ENCODE results near the gene SOD3.

SOD3 gene

GRCh38 chr4:24798036-24798610 is 2.8 kb downstream of the SOD3 start:
- TF ChIP-seq SIN3A (IDR thresholded peaks at IDR 0.05; ENCODE audit: borderline replicate concordance, insufficient read depth, low read length) (no peak), POLR2AphosphoS5 (IDR thresholded peaks at IDR 0.05; ENCODE audit: low read depth, low read length) (no peak), FOXP2 (optimal IDR thresholded peaks at IDR 0.05; ENCODE audit: borderline replicate concordance, extremely low read depth, extremely low read length, insufficient read depth) (no peak), TAF1 (IDR thresholded peaks at IDR 0.05; ENCODE audit: borderline replicate concordance, insufficient read depth, low read length) (no peak)
- TF ChIP-seq, protein P1, sequence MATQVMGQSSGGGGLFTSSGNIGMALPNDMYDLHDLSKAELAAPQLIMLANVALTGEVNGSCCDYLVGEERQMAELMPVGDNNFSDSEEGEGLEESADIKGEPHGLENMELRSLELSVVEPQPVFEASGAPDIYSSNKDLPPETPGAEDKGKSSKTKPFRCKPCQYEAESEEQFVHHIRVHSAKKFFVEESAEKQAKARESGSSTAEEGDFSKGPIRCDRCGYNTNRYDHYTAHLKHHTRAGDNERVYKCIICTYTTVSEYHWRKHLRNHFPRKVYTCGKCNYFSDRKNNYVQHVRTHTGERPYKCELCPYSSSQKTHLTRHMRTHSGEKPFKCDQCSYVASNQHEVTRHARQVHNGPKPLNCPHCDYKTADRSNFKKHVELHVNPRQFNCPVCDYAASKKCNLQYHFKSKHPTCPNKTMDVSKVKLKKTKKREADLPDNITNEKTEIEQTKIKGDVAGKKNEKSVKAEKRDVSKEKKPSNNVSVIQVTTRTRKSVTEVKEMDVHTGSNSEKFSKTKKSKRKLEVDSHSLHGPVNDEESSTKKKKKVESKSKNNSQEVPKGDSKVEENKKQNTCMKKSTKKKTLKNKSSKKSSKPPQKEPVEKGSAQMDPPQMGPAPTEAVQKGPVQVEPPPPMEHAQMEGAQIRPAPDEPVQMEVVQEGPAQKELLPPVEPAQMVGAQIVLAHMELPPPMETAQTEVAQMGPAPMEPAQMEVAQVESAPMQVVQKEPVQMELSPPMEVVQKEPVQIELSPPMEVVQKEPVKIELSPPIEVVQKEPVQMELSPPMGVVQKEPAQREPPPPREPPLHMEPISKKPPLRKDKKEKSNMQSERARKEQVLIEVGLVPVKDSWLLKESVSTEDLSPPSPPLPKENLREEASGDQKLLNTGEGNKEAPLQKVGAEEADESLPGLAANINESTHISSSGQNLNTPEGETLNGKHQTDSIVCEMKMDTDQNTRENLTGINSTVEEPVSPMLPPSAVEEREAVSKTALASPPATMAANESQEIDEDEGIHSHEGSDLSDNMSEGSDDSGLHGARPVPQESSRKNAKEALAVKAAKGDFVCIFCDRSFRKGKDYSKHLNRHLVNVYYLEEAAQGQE (IDR thresholded peaks at IDR 0.05; ENCODE audit: insufficient read depth in 1 of 2, low read depth in 2 of 2, low read length in 2 of 2) = no peak

- TF ChIP-seq SIN3A (IDR thresholded peaks at IDR 0.05; ENCODE audit: borderline replicate concordance, insufficient read depth, low read length) (no peak), TAF1 (IDR thresholded peaks at IDR 0.05; ENCODE audit: borderline replicate concordance, insufficient read depth, low read length) (no peak), FOXP2 (optimal IDR thresholded peaks at IDR 0.05; ENCODE audit: borderline replicate concordance, extremely low read depth, extremely low read length, insufficient read depth) (no peak)
- TF ChIP-seq, protein P1 (IDR thresholded peaks at IDR 0.05; ENCODE audit: insufficient read depth in 1 of 2, low read depth in 2 of 2, low read length in 2 of 2) = no peak
Observed at GRCh38 chr4:24799196-24799543, 3.8 kb downstream of the SOD3 start.

DNA sequence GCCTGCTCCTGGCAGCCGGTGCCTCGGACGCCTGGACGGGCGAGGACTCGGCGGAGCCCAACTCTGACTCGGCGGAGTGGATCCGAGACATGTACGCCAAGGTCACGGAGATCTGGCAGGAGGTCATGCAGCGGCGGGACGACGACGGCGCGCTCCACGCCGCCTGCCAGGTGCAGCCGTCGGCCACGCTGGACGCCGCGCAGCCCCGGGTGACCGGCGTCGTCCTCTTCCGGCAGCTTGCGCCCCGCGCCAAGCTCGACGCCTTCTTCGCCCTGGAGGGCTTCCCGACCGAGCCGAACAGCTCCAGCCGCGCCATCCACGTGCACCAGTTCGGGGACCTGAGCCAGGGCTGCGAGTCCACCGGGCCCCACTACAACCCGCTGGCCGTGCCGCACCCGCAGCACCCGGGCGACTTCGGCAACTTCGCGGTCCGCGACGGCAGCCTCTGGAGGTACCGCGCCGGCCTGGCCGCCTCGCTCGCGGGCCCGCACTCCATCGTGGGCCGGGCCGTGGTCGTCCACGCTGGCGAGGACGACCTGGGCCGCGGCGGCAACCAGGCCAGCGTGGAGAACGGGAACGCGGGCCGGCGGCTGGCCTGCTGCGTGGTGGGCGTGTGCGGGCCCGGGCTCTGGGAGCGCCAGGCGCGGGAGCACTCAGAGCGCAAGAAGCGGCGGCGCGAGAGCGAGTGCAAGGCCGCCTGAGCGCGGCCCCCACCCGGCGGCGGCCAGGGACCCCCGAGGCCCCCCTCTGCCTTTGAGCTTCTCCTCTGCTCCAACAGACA is 4.4 kb downstream of the SOD3 start:
- no peak for TF ChIP-seq TAF1 (IDR thresholded peaks at IDR 0.05; ENCODE audit: borderline replicate concordance, insufficient read depth, low read length)
- TF ChIP-seq, protein P1 (IDR thresholded peaks at IDR 0.05; ENCODE audit: insufficient read depth in 1 of 2, low read depth in 2 of 2, low read length in 2 of 2) = no peak
- no peak for TF ChIP-seq FOXP2 (optimal IDR thresholded peaks at IDR 0.05; ENCODE audit: borderline replicate concordance, extremely low read depth, extremely low read length, insufficient read depth)
- no peak for TF ChIP-seq POLR2AphosphoS5 (IDR thresholded peaks at IDR 0.05; ENCODE audit: low read depth, low read length)
- no peak for TF ChIP-seq SIN3A (IDR thresholded peaks at IDR 0.05; ENCODE audit: borderline replicate concordance, insufficient read depth, low read length)

DNA sequence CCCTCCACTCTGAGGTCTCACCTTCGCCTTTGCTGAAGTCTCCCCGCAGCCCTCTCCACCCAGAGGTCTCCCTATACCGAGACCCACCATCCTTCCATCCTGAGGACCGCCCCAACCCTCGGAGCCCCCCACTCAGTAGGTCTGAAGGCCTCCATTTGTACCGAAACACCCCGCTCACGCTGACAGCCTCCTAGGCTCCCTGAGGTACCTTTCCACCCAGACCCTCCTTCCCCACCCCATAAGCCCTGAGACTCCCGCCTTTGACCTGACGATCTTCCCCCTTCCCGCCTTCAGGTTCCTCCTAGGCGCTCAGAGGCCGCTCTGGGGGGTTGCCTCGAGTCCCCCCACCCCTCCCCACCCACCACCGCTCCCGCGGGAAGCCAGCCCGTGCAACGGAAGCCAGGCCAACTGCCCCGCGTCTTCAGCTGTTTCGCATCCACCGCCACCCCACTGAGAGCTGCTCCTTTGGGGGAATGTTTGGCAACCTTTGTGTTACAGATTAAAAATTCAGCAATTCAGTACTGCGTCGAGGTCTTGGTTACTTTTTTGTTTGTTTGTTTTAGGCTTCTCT is 5.0 kb downstream of the SOD3 start:
- TF ChIP-seq POLR2AphosphoS5 (IDR thresholded peaks at IDR 0.05; ENCODE audit: low read depth, low read length) (no peak), SIN3A (IDR thresholded peaks at IDR 0.05; ENCODE audit: borderline replicate concordance, insufficient read depth, low read length) (no peak), TAF1 (IDR thresholded peaks at IDR 0.05; ENCODE audit: borderline replicate concordance, insufficient read depth, low read length) (no peak), FOXP2 (optimal IDR thresholded peaks at IDR 0.05; ENCODE audit: borderline replicate concordance, extremely low read depth, extremely low read length, insufficient read depth) (no peak)
- TF ChIP-seq, protein P1 (IDR thresholded peaks at IDR 0.05; ENCODE audit: insufficient read depth in 1 of 2, low read depth in 2 of 2, low read length in 2 of 2) = no peak

All from PFSK-1 (cell line).